Activated naive CD4-positive, alpha-beta T cell treated with anti-CD3 and anti-CD28 coated beads for 36 hours (primary cell): Measurements from ENCODE around the gene NELL1. TPM values are rescaled to one million over a fixed set of nuclear protein-coding genes. Genes with fewer than 3 reads are reported as not detected.

ENCODE experiments used
- CTCF ChIA-PET: fragments of 350-600 bp; sonication (Branson Sonifier 250); formaldehyde crosslinking; loops from one replicate; lab custom pipeline; 2021; ENCODE audit warnings: antibody characterized with exemption; lab: Charles Lee
- DNase-seq: peaks from one replicate; pipeline ENCODE4 v3.0.0-alpha.2; 2020
- H3K27ac Mint-ChIP-seq: one replicate; pipeline ENCODE4 v1.8.0; 2021; ENCODE audit warnings: mild to moderate bottlenecking, mixed read lengths
- H3K27me3 Mint-ChIP-seq: one replicate; pipeline ENCODE4 v1.8.0; 2021; ENCODE audit warnings: low read depth, mixed read lengths
- H3K36me3 Mint-ChIP-seq: one replicate; pipeline ENCODE4 v1.8.0; 2021; ENCODE audit warnings: low read depth, mixed read lengths
- H3K4me1 Mint-ChIP-seq: one replicate; pipeline ENCODE4 v1.8.0; 2021; ENCODE audit warnings: low read depth, mixed read lengths
- H3K4me3 Mint-ChIP-seq: one replicate; pipeline ENCODE4 v1.8.0; 2021; ENCODE audit warnings: mild to moderate bottlenecking, moderate library complexity, mixed read lengths
- H3K9me3 Mint-ChIP-seq: one replicate; pipeline ENCODE4 v1.8.0; 2021; ENCODE audit warnings: mixed read lengths
- intact Hi-C: fragments of 100-400 bp; cut with micrococcal nuclease; formaldehyde crosslinking; loops from one replicate; pipeline ENCODE4 v1.15.1; 2023
- total RNA-seq, 2 experiments: library from RNA; stranded (reverse); gene quantifications; one replicate each; pipeline ENCODE4 v1.2.3, GENCODE V29; 2021

NELL1 gene
- total RNA-seq, 2 experiments from 2014 or later, result not detected

GRCh38 chr11:21561581-21561980 is 892.2 kb downstream of the NELL1 start:
- Mint-ChIP-seq H3K27ac (no peak overlapping the region), H3K4me3 (no peak overlapping the region), H3K4me1 (no peaks in the 10 kb centered on the region), H3K36me3 (no peaks in the 10 kb centered on the region), H3K9me3 (peaks cover 4% of the 10 kb centered on the region), H3K27me3 (no peaks in the 10 kb centered on the region)
- intact Hi-C loops, result no loop called here
- CTCF ChIA-PET, result interaction anchor here (0.6 kb wide), 1 partner anchor 382 kb away, joined by 4 read pairs; no protein-coding TSS in a partner anchor
- DNase-seq, result no peak

- Mint-ChIP-seq H3K27ac (no peak overlapping the region), H3K36me3 (no peaks in the 10 kb centered on the region), H3K27me3 (no peaks in the 10 kb centered on the region), H3K4me3 (no peak overlapping the region), H3K4me1 (no peaks in the 10 kb centered on the region), H3K9me3 (peaks cover 3% of the 10 kb centered on the region)
- DNase-seq, result no peak
- intact Hi-C loops, result no loop called here
- CTCF ChIA-PET, result no interaction called here
These were observed 894.7 kb downstream of the NELL1 start for GRCh38 chr11:21564095-21564494.

- intact Hi-C loops, result no loop called here
- Mint-ChIP-seq H3K9me3 (peaks cover 5% of the 10 kb centered on the region), H3K4me1 (no peaks in the 10 kb centered on the region), H3K27ac (no peak overlapping the region), H3K27me3 (no peaks in the 10 kb centered on the region), H3K36me3 (no peaks in the 10 kb centered on the region), H3K4me3 (no peak overlapping the region)
- no peak for DNase-seq
- CTCF ChIA-PET, result no interaction called here
These were observed 895.7 kb downstream of the NELL1 start for GRCh38 chr11:21564833-21565682.

GRCh38 chr11:21566521-21567117 is 897.2 kb downstream of the NELL1 start:
- no peaks in the 10 kb centered on the region for H3K27me3 Mint-ChIP-seq
- intact Hi-C loops, result no loop called here
- H3K27ac Mint-ChIP-seq, result no peak overlapping the region
- no peak overlapping the region for H3K4me3 Mint-ChIP-seq
- CTCF ChIA-PET, result no interaction called here
- no peaks in the 10 kb centered on the region for H3K36me3 Mint-ChIP-seq
- no peaks in the 10 kb centered on the region for H3K4me1 Mint-ChIP-seq
- H3K9me3 Mint-ChIP-seq, result peaks cover 5% of the 10 kb centered on the region
- no peak for DNase-seq

- H3K27ac Mint-ChIP-seq, result no peak overlapping the region
- H3K36me3 Mint-ChIP-seq, result no peaks in the 10 kb centered on the region
- no peak for DNase-seq
- H3K4me3 Mint-ChIP-seq, result no peak overlapping the region
- no peaks in the 10 kb centered on the region for H3K27me3 Mint-ChIP-seq
- CTCF ChIA-PET, result no interaction called here
- peaks cover 5% of the 10 kb centered on the region for H3K9me3 Mint-ChIP-seq
- intact Hi-C loops, result no loop called here
- no peaks in the 10 kb centered on the region for H3K4me1 Mint-ChIP-seq
These were observed 898.4 kb downstream of the NELL1 start for GRCh38 chr11:21567645-21568290.

- intact Hi-C loops, result no loop called here
- Mint-ChIP-seq H3K36me3 (no peaks in the 10 kb centered on the region), H3K9me3 (peaks cover 2% of the 10 kb centered on the region), H3K4me3 (no peak overlapping the region), H3K27me3 (no peaks in the 10 kb centered on the region), H3K4me1 (no peaks in the 10 kb centered on the region), H3K27ac (no peak overlapping the region)
- no peak for DNase-seq
- CTCF ChIA-PET, result no interaction called here
These were observed 902.8 kb downstream of the NELL1 start for GRCh38 chr11:21572210-21572609.

GRCh38 chr11:21582791-21583190 is 913.4 kb downstream of the NELL1 start:
- H3K36me3 Mint-ChIP-seq, result no peaks in the 10 kb centered on the region
- CTCF ChIA-PET, result no interaction called here
- H3K4me3 Mint-ChIP-seq, result no peak overlapping the region
- no peak for DNase-seq
- no peaks in the 10 kb centered on the region for H3K9me3 Mint-ChIP-seq
- H3K4me1 Mint-ChIP-seq, result no peaks in the 10 kb centered on the region
- H3K27ac Mint-ChIP-seq, result no peak overlapping the region
- no peaks in the 10 kb centered on the region for H3K27me3 Mint-ChIP-seq
- intact Hi-C loops, result no loop called here

GRCh38 chr11:21588754-21589153 is 919.4 kb downstream of the NELL1 start:
- intact Hi-C loops, result no loop called here
- no peak for DNase-seq
- CTCF ChIA-PET, result interaction anchor here (0.6 kb wide), 1 partner anchor 110 kb away, joined by 3 read pairs; no protein-coding TSS in a partner anchor
- Mint-ChIP-seq H3K27me3 (no peaks in the 10 kb centered on the region), H3K36me3 (no peaks in the 10 kb centered on the region), H3K4me3 (no peak overlapping the region), H3K27ac (no peak overlapping the region), H3K4me1 (no peaks in the 10 kb centered on the region), H3K9me3 (peaks cover 2% of the 10 kb centered on the region)

GRCh38 chr11:21602699-21603098 is 933.3 kb downstream of the NELL1 start:
- Mint-ChIP-seq H3K36me3 (no peaks in the 10 kb centered on the region), H3K4me3 (no peak overlapping the region), H3K27ac (no peak overlapping the region), H3K27me3 (no peaks in the 10 kb centered on the region), H3K4me1 (no peaks in the 10 kb centered on the region), H3K9me3 (peaks cover 4% of the 10 kb centered on the region)
- intact Hi-C loops, result no loop called here
- CTCF ChIA-PET, result interaction anchor here (0.6 kb wide), 1 partner anchor 350 kb away, joined by 4 read pairs; no protein-coding TSS in a partner anchor
- no peak for DNase-seq

- DNase-seq, result no peak
- Mint-ChIP-seq H3K4me1 (no peaks in the 10 kb centered on the region), H3K27ac (no peak overlapping the region), H3K27me3 (no peaks in the 10 kb centered on the region), H3K9me3 (peaks cover 3% of the 10 kb centered on the region), H3K36me3 (no peaks in the 10 kb centered on the region), H3K4me3 (no peak overlapping the region)
- CTCF ChIA-PET, result no interaction called here
- intact Hi-C loops, result no loop called here
These were observed 934.5 kb downstream of the NELL1 start for GRCh38 chr11:21603886-21604285.

- H3K36me3 Mint-ChIP-seq, result no peaks in the 10 kb centered on the region
- peaks cover 3% of the 10 kb centered on the region for H3K9me3 Mint-ChIP-seq
- H3K4me1 Mint-ChIP-seq, result no peaks in the 10 kb centered on the region
- intact Hi-C loops, result no loop called here
- no peaks in the 10 kb centered on the region for H3K27me3 Mint-ChIP-seq
- CTCF ChIA-PET, result no interaction called here
- no peak for DNase-seq
- no peak overlapping the region for H3K4me3 Mint-ChIP-seq
- H3K27ac Mint-ChIP-seq, result no peak overlapping the region
These were observed 935.2 kb downstream of the NELL1 start for GRCh38 chr11:21604564-21604963.

GRCh38 chr11:21612326-21612725 is 942.9 kb downstream of the NELL1 start:
- H3K27me3 Mint-ChIP-seq, result no peaks in the 10 kb centered on the region
- peaks cover 8% of the 10 kb centered on the region for H3K9me3 Mint-ChIP-seq
- DNase-seq, result no peak
- CTCF ChIA-PET, result no interaction called here
- H3K4me1 Mint-ChIP-seq, result no peaks in the 10 kb centered on the region
- H3K4me3 Mint-ChIP-seq, result no peak overlapping the region
- no peak overlapping the region for H3K27ac Mint-ChIP-seq
- H3K36me3 Mint-ChIP-seq, result no peaks in the 10 kb centered on the region
- intact Hi-C loops, result no loop called here
